ENCODE measurements around the gene VEGFB.
A peak's percentile ranks its signal among the peaks of the same experiment; 100 is the strongest.

Gene VEGFB

GRCh38 chr11:64247729-64248531 is 13.5 kb downstream of the VEGFB start:
- DNase-seq, result no peak

GRCh38 chr11:64248578-64248977 is 14.2 kb downstream of the VEGFB start:
- DNase-seq, result no peak

GRCh38 chr11:64249038-64249437 is 14.7 kb downstream of the VEGFB start:
- DNase-seq, result no peak

- DNase-seq, result no peak
These were observed 15.4 kb downstream of the VEGFB start for GRCh38 chr11:64249563-64250414.

DNA sequence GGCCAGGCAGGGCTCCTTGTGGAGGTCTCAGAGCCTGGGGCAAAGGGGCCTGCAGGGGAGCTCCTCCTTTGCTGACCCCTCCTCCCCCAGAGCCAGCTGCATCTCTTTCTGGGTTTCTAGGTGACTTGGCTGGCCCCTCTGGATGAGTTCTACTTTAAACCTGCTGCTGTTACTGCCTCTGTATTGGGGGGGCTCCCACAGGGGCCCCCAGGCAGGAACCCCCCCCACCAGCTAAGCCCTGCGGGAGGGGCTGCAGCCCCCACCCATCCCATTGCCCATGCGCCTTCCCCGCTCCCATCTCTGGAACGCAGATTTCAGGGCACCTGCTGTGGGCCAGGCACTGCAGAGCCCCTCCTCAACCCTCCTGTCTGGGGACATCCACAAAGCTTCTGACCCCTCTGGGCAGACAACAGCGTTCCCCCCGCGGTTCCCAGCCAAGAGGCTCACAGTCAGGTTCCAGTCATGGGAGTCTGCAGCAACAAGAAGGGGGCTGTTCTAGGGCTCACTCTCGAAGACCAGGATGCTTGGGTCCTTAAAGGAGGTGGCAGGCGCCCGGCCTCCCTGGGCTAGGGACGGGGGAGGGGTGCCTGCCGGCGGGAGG is 16.1 kb downstream of the VEGFB start:
- peak; percentile 65 for DNase-seq

- peak; percentile 65 for DNase-seq
These were observed 16.8 kb downstream of the VEGFB start, which contains the start of gene PLCB3 for GRCh38 chr11:64251016-64251752. PLCB3 (plus strand) TSS chr11:64251530; CDS start chr11:64251650, 120 bp downstream.

- DNase-seq, result no peak
These were observed 17.3 kb downstream of the VEGFB start for GRCh38 chr11:64251753-64252002.

- DNase-seq, result no peak
These were observed 17.9 kb downstream of the VEGFB start for GRCh38 chr11:64252003-64252872.

DNA sequence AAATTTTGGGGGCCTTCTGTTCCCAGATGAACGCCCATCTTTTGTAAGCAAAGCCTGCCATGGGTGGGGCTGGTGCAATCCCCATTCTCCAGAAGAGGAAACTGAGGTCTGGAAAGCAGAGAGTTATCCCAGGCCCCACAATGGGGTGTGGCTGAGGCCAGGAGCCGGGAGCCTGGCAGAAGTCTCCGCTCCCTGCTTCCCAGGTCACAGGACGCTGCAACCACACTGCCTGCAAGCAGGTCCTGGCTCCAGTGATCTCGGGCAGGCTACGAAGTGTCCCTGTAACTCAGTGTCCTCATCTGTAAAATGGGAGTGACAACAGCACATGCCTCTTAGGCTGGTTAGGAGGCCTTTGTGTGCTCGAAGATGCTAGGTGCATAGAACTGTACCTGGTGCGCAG is 18.7 kb downstream of the VEGFB start:
- DNase-seq, result no peak

DNA sequence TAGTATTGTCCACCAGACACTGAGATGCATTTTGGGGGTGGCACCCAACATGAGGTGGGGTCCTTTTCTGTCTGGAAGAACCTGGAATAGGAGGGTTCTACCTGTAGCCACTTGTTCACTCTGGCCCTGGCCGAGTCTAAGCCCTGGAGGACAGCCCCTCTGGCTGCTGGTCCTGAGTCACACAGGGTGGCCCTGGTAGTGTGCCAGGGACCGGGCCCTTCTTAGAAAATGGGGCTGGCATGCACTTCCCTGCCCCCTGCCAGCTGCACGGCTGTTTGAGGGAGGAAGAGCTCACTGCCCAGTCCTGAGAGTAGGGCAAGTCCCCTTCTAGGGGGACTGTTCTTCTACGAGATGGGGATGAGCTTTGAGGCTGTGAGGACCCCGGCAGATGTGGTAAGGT is 19.1 kb downstream of the VEGFB start:
- DNase-seq, result no peak

GRCh38 chr11:64254326-64254725 is 19.9 kb downstream of the VEGFB start:
- no peak for DNase-seq

DNA sequence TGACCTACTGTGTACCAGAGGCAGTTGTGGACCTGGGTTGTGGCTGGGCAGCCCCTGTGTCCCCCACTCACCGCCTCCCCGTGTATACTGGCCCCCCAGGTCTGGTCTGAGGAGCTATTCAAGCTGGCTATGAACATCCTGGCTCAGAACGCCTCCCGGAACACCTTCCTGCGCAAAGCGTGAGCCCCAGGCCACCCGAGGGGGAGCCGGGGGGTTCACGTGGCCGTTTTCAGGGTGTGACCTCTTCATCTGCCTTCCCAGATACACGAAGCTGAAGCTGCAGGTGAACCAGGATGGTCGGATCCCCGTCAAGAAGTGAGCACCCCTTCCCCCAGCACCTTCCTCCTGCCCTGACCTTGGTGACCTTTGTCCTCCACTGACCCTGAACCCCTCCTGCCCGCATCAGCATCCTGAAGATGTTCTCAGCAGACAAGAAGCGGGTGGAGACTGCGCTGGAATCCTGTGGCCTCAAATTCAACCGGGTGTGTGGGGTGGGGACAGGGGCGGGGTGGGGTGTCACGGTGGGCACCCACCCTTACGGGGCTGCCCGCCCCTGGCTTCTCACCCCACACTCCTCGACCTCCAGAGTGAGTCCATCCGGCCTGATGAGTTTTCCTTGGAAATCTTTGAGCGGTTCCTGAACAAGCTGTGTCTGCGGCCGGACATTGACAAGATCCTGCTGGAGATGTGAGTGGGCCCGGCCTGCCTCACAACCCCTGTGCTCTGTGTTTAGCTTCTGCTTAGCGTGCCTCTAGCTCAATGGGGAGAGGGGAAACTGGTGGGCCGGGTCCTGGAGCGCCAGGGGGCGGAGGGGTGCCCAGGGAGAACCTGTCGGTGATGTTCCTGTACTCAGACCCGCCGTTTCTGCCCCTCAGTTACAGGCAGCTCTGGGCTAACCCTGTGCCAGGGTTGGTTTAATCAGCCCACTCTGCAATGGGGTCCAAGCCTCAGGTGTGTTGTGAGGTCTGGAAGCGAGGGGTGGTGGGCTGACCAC is 21.0 kb downstream of the VEGFB start:
- no peak for DNase-seq

DNA sequence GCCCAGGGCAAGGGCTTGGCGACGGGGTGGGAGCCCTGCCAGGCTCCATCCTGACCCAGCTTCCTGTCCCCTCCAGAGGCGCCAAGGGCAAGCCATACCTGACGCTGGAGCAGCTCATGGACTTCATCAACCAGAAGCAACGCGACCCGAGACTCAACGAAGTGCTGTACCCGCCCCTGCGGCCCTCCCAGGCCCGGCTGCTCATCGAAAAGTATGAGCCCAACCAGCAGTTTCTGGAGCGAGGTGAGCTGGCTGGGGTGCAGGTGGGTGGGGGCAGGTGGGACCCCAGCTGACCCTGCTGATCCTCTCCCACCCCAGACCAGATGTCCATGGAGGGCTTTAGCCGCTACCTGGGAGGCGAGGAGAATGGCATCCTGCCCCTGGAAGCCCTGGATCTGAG is 21.9 kb downstream of the VEGFB start:
- DNase-seq, result no peak

GRCh38 chr11:64258356-64258755 is 24.0 kb downstream of the VEGFB start:
- no peak for DNase-seq

- DNase-seq, result no peak
These were observed 24.7 kb downstream of the VEGFB start for GRCh38 chr11:64258946-64259532.

DNA sequence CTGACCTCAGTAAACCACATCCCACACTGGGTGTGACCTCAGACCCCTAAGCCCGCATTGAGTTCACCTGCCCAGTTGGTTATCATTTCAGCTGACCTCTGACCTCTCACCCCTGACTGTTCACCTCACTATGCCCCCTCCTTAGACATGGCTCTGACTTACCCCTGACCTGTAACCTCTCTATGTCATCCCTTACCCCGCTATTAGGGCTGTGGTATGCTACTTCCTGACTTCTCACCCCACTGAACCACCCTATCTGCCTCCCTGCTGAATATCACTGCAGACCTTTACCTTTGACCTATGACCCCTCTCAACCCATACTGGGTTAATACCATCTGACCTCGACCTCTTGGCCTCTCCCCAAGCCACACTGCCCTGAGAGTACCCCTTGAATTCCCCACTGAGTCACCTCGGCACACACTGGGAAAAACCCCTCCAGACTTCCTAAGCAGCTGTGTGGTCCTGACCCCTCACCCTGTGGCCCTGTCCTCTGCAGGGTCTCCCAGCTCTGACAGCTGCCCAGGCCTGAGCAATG is 25.2 kb downstream of the VEGFB start:
- no peak for DNase-seq

- no peak for DNase-seq
These were observed 25.8 kb downstream of the VEGFB start for GRCh38 chr11:64260147-64260708.

DNA sequence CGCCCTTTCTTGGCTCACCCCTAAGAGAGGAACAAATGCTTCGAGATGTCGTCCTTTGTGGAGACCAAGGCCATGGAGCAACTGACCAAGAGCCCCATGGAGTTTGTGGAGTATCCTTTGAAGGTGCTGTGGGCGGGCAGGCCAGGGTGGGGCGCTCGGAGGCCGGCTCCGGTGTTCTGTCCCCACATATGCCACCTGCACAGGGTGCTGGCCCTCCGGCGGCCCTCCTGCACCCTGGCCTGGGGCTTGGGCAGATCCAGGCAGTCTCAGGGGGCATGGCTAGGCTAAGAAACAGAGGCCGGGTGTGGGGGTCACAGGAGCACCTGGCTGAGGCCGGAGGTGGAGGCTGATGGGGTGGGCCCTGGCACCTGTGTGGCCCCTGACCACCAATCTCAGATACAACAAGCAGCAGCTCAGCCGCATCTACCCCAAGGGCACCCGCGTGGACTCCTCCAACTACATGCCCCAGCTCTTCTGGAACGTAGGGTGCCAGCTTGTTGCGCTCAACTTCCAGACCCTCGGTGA is 27.2 kb downstream of the VEGFB start:
- DNase-seq, result no peak

DNA sequence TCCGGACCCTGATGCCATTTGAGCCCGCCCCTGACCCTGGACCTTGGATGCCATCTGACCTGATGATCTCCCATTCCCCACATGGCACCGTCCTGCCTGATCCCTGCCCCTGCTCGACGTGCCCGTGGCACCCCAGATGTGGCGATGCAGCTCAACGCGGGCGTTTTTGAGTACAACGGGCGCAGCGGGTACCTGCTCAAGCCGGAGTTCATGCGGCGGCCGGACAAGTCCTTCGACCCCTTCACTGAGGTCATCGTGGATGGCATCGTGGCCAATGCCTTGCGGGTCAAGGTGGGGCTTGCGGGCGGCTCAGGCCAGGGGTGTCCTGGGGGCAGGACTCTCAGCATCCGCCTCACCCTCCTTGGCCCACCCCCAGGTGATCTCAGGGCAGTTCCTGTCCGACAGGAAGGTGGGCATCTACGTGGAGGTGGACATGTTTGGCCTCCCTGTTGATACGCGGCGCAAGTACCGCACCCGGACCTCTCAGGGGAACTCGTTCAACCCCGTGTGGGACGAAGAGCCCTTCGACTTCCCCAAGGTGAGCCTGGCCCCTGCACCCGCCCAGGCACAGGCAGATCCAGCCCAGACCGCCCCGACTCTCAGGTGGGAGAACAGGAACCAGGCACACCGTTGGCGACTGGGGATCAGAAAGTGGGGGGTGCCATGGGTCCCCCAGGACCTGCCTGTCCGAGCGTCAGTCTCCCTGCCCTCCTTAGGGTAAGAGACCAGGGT is 28.1 kb downstream of the VEGFB start:
- DNase-seq, result no peak
